Measurements from ENCODE around the gene CREB3L2.

Gene CREB3L2

GRCh38 chr7:137891016-137891655 is 110.8 kb downstream of the CREB3L2 start:
- DNase-seq = no peak

- no peak for DNase-seq
These were observed 111.4 kb downstream of the CREB3L2 start for GRCh38 chr7:137890449-137890921.

- DNase-seq = no peak
These were observed 113.6 kb downstream of the CREB3L2 start for GRCh38 chr7:137888241-137888640.

- no peak for DNase-seq
These were observed 115.1 kb downstream of the CREB3L2 start for GRCh38 chr7:137886746-137887145.

- DNase-seq = no peak
These were observed 115.6 kb downstream of the CREB3L2 start for GRCh38 chr7:137886281-137886680.

GRCh38 chr7:137885678-137886077 is 116.2 kb downstream of the CREB3L2 start:
- DNase-seq = no peak

- no peak for DNase-seq
These were observed 119.1 kb downstream of the CREB3L2 start for GRCh38 chr7:137882806-137883205.

GRCh38 chr7:137882261-137882668 is 119.6 kb downstream of the CREB3L2 start:
- DNase-seq = no peak

- no peak for DNase-seq
These were observed 120.2 kb downstream of the CREB3L2 start for GRCh38 chr7:137881607-137882260.

GRCh38 chr7:137880432-137880831 is 121.5 kb downstream of the CREB3L2 start:
- no peak for DNase-seq

- no peak for DNase-seq
These were observed 122.3 kb downstream of the CREB3L2 start for GRCh38 chr7:137879357-137880158.

GRCh38 chr7:137878333-137878961 is 123.4 kb downstream of the CREB3L2 start:
- no peak for DNase-seq

GRCh38 chr7:137877027-137877675 is 124.7 kb downstream of the CREB3L2 start:
- no peak for DNase-seq

- DNase-seq = no peak
These were observed 126.1 kb downstream of the CREB3L2 start for GRCh38 chr7:137875746-137876145.

GRCh38 chr7:137873979-137874777 is 127.7 kb downstream of the CREB3L2 start:
- no peak for DNase-seq

GRCh38 chr7:137873524-137873923 is 128.4 kb downstream of the CREB3L2 start:
- DNase-seq = no peak

GRCh38 chr7:137871170-137871915 is 130.5 kb downstream of the CREB3L2 start:
- no peak for DNase-seq

- no peak for DNase-seq
These were observed 131.2 kb downstream of the CREB3L2 start for GRCh38 chr7:137870684-137871083.

GRCh38 chr7:137870078-137870477 is 131.8 kb downstream of the CREB3L2 start:
- DNase-seq = no peak

GRCh38 chr7:137869260-137869659 is 132.6 kb downstream of the CREB3L2 start:
- no peak for DNase-seq

GRCh38 chr7:137867289-137867688 is 134.6 kb downstream of the CREB3L2 start:
- no peak for DNase-seq

Data from NCI-H526 treated with DMSO at 0.1 percent for 48 hours (cell line).